ENCODE results near the gene CEP104.

GRCh38 chr1:3779912-3780416 lies 77.0 kb downstream of the CEP104 start:
- TF ChIP-seq EZH2phosphoT487 (IDR thresholded peaks at IDR 0.05; ENCODE audit: borderline replicate concordance) (no peak), CTCF (IDR thresholded peaks at IDR 0.05 in 2 of 3, conservative IDR thresholded peaks at IDR 0.05 in 1 of 3; ENCODE audit: borderline replicate concordance in 1 of 3, insufficient read depth in 1 of 3, low read depth in 2 of 3, low read length in 2 of 3) (no peak), POLR2AphosphoS5 (IDR thresholded peaks at IDR 0.05; ENCODE audit: low read depth, low read length) (no peak), RAD21 (IDR thresholded peaks at IDR 0.05; ENCODE audit: low read depth) (no peak), POLR2A (IDR thresholded peaks at IDR 0.05; ENCODE audit: borderline replicate concordance, extremely low read depth, insufficient read depth, insufficient read length) (no peak)

All from HCT116 (cell line).